Measurements from ENCODE around the gene CFDP1. TPM values are rescaled to one million over a fixed set of nuclear protein-coding genes. Genes with fewer than 3 reads are reported as not detected.
A peak's percentile ranks its signal among the peaks of the same experiment; 100 is the strongest.

The CFDP1 gene
- total RNA-seq, 2 donors from 2014 or later: 88.7 to 117 TPM

DNA sequence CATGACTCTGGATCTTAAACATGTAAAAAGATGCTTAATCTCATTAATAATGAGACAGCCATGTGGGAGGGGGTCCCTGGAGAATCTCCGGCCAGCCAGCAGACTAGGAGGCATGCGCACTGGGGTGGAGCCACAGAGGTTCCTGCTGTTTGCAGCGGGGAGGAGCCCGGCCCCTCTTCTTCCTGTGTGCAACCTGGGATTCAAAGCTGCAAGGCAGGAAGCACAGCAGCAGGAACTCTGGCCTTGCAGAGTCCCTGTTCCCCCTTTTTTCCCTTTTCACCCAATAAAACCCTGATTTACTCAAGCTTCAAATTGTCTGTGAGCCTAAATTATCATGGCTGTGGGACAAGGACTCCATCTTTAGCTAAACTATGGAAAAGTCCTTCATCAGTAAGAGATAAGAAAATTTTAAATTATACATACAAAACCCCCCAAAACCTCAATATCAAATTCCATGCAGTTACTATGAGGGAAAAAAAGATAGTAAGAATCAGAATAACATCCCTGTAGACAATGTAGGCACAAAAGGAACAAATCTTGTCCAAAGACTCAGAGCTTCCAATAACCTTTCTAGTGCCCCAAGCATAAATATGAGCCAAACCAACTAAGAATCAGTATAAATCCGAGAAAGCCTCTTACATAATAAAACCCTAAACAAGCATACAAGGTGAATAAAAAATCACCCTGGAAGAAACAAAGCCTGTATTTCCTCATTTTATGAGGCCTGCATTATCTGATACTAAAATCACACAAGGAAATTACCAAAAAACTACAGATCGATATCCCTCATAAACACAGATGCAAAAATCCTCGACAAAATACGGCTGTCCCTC is 12.1 kb downstream of the CFDP1 start:
- Mint-ChIP-seq H3K4me3 (peak overlapping the region; percentile 20), H3K36me3 (ENCODE audit: low read depth) (peaks cover 3% of the 10 kb centered on the region), H3K4me1 (peaks cover 37% of the 10 kb centered on the region), H3K27ac (peak overlapping the region; percentile 77), H3K27me3 (ENCODE audit: insufficient read depth) (no peaks in the 10 kb centered on the region), H3K9me3 (no peaks in the 10 kb centered on the region)
- H3K27ac ChIP-seq (ENCODE audit: low read depth, low read length): no peak overlapping the region
- H3K4me1 ChIP-seq (ENCODE audit: control insufficient read depth, insufficient read depth, low read length): no peaks in the 10 kb centered on the region
- H3K27me3 ChIP-seq (ENCODE audit: control insufficient read depth, insufficient read depth, low read length, poor library complexity, severe bottlenecking): no peaks in the 10 kb centered on the region
- TF ChIP-seq CTCF (conservative IDR thresholded peaks at IDR 0.05): no peak
- no peaks in the 10 kb centered on the region for H3K36me3 ChIP-seq (ENCODE audit: control insufficient read depth, insufficient read depth, low read length)
- DNase-seq: peak; percentile 93
- H3K4me3 ChIP-seq (ENCODE audit: low read length): no peak overlapping the region
- 25 to 59% methylated on average over 3 to 8 of the region's 8 CpGs for WGBS, 2 experiments (ENCODE audit: insufficient coverage in 1 of 2, insufficient read length in 1 of 2)
- H3K9me3 ChIP-seq (ENCODE audit: control insufficient read depth, low read length): no peaks in the 10 kb centered on the region
- H3K9ac ChIP-seq (ENCODE audit: extremely low read depth, low read length, poor library complexity, severe bottlenecking): no peak overlapping the region

DNA sequence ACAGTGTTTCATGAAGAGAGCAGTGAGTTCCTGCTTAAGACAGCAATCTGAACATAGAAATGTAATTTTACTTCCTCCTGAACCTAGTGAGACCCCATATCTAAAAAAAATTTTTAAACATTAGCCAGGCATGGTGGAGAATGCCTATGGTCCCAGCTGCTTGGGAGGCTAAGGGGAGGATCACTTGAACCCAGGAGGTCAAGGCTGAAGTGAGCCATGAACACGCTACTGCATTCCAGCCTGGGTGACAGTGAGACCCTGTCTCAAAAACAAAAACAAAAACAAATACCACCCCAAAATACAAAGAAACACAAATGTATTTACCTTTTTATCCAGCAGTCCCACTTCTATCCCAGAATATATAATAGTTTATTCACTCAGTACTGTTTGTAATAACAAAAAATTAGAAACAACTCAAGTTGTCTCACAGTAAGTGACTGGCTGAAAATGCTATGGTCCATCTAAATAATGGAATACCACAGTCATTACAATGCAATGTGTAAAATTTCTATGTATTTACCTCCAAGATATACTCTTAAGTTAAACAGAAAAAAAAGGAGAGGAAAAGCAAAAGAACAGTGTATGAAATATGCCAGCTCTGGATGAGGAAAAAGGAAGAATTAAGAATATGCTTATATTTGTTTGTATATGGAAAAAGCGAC is 16.3 kb downstream of the CFDP1 start:
- no peaks in the 10 kb centered on the region for H3K27me3 Mint-ChIP-seq (ENCODE audit: insufficient read depth)
- H3K36me3 Mint-ChIP-seq (ENCODE audit: low read depth): peaks cover 11% of the 10 kb centered on the region
- H3K27ac Mint-ChIP-seq: peak overlapping the region; percentile 30
- Histone ChIP-seq H3K4me1 (ENCODE audit: control insufficient read depth, insufficient read depth, low read length) (no peaks in the 10 kb centered on the region), H3K27ac (ENCODE audit: low read depth, low read length) (no peak overlapping the region), H3K9ac (ENCODE audit: extremely low read depth, low read length, poor library complexity, severe bottlenecking) (no peak overlapping the region), H3K36me3 (ENCODE audit: control insufficient read depth, insufficient read depth, low read length) (peaks cover 7% of the 10 kb centered on the region), H3K4me3 (ENCODE audit: low read length) (no peak overlapping the region), H3K9me3 (ENCODE audit: control insufficient read depth, low read length) (no peaks in the 10 kb centered on the region), H3K27me3 (ENCODE audit: control insufficient read depth, insufficient read depth, low read length, poor library complexity, severe bottlenecking) (no peaks in the 10 kb centered on the region)
- TF ChIP-seq CTCF (conservative IDR thresholded peaks at IDR 0.05): no peak
- no peak for DNase-seq
- no peak overlapping the region for H3K4me3 Mint-ChIP-seq
- 50 to 100% methylated on average over 1 to 2 of the region's 2 CpGs for WGBS, 2 experiments (ENCODE audit: insufficient coverage in 1 of 2, insufficient read length in 1 of 2)
- no peaks in the 10 kb centered on the region for H3K9me3 Mint-ChIP-seq
- H3K4me1 Mint-ChIP-seq: peaks cover 40% of the 10 kb centered on the region

DNA sequence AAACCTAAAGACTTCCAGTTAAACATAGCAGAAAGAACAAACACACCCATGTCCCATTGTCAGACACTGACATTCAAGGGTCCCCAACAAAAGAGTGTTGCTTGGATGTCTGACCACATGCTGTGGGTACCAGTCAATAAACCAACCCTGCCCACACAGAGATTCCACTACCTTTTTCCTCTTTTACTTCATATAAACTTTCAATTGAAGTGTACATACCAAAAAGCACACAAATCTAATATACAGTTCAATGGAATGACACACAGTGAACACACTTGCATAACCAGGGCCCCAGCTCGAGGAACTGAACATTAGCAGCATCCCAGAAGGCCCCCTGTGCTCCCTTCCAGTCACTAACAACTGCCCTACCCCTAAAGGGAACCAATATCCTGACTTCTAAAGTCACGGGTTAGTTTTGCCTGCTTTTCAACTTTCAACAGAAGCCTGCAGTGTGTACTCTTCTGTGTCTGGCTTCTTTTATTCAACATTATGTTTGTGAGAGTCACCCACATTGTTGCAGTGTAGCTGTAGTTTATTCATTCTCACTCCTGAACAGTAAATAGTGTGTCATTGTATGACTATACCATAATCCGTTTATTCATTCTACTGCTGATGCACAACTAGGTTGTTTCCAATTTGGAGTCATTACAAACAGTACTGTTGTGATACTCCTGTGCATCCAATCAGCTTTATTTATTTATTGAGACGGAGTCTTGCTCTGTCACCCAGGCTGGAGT is 18.0 kb downstream of the CFDP1 start:
- H3K27me3 ChIP-seq (ENCODE audit: control insufficient read depth, insufficient read depth, low read length, poor library complexity, severe bottlenecking): no peaks in the 10 kb centered on the region
- Mint-ChIP-seq H3K4me1 (peaks cover 29% of the 10 kb centered on the region), H3K4me3 (no peak overlapping the region), H3K27ac (no peak overlapping the region), H3K36me3 (ENCODE audit: low read depth) (peaks cover 19% of the 10 kb centered on the region), H3K27me3 (ENCODE audit: insufficient read depth) (no peaks in the 10 kb centered on the region), H3K9me3 (no peaks in the 10 kb centered on the region)
- H3K9ac ChIP-seq (ENCODE audit: extremely low read depth, low read length, poor library complexity, severe bottlenecking): no peak overlapping the region
- H3K36me3 ChIP-seq (ENCODE audit: control insufficient read depth, insufficient read depth, low read length): peaks cover 20% of the 10 kb centered on the region
- 81 to 91% methylated on average over 3 to 4 of the region's 4 CpGs for WGBS, 2 experiments (ENCODE audit: insufficient coverage in 1 of 2, insufficient read length in 1 of 2)
- no peaks in the 10 kb centered on the region for H3K4me1 ChIP-seq (ENCODE audit: control insufficient read depth, insufficient read depth, low read length)
- no peak overlapping the region for H3K4me3 ChIP-seq (ENCODE audit: low read length)
- TF ChIP-seq CTCF (conservative IDR thresholded peaks at IDR 0.05): no peak
- H3K27ac ChIP-seq (ENCODE audit: low read depth, low read length): peak overlapping the region; percentile 49
- H3K9me3 ChIP-seq (ENCODE audit: control insufficient read depth, low read length): no peaks in the 10 kb centered on the region
- no peak for DNase-seq

All from endodermal cell (in vitro differentiated cells).